HepG2 (cell line): ENCODE results near the gene KCNH8. TPM values are rescaled to one million over a fixed set of nuclear protein-coding genes. Genes with fewer than 3 reads are reported as not detected.

Experiments used
- ATAC-seq: fragments of 200-7000 bp; cut with Tn5 transposase; 3 replicates; pipeline ENCODE4 v1.9.1; 2020; ENCODE audit warnings: mild to moderate bottlenecking, moderate library complexity
- BruUV-seq: library from RNA; stranded (reverse); fragments of 400-500 nt; replicated peaks from 2 replicates; lab custom pipeline; 2021; lab: Mats Ljungman, UMichigan
- CTCF ChIA-PET: fragments of 300-600 bp; formaldehyde crosslinking; extraction: SDS; loops from one replicate; lab custom pipeline; 2021; ENCODE audit warnings: low total read pairs, inconsistent platforms, low intra/inter-chr PET ratio; lab: Yijun Ruan, JAX
- POLR2A ChIA-PET: fragments of 350-600 bp; sonication (Branson Sonifier 250); formaldehyde crosslinking; loops from one replicate; lab custom pipeline; 2020; ENCODE audit warnings: antibody characterized with exemption, inconsistent platforms; lab: Yijun Ruan, JAX
- DNase-seq: peaks from one replicate; pipeline ENCODE4 v3.0.0-alpha.2; 2015; ENCODE audit warnings: low spot score
- FAIRE-seq: peaks from 3 replicates; lab custom pipeline; 2011; peaks lifted over from hg19 to GRCh38; lab: Jason Lieb, UNC
- H2AFZ ChIP-seq: one replicate; pipeline ENCODE4 v1.6.1; 2011; ENCODE audit warnings: low read length, inconsistent platforms
- H3K27ac ChIP-seq: fragments of 300-600 bp; 3 replicates; pipeline ENCODE4 v1.8.0; 2011; ENCODE audit warnings: mixed run types, mild to moderate bottlenecking, mixed read lengths, low read length, inconsistent platforms; ENCODE audit not compliant: insufficient read depth; ENCODE audit errors: extremely low read length
- H3K27me3 ChIP-seq, 2 experiments: fragments of 200-600 bp in 1 of 2; 2 replicates in 1 of 2; 3 replicates in 1 of 2; pipeline versions ENCODE4 v1.6.0 to v1.8.0; 2011; ENCODE audit warnings: low read length in 2 of 2, mild to moderate bottlenecking in 2 of 2, moderate library complexity in 2 of 2, inconsistent platforms in 1 of 2; ENCODE audit not compliant: insufficient read depth in 2 of 2, control insufficient read depth in 1 of 2
- H3K36me3 ChIP-seq, 2 experiments: fragments of 200-600 bp in 1 of 2; replicated peaks in 1 of 2; 2 replicates in 1 of 2; 3 replicates in 1 of 2; pipeline versions ENCODE4 v1.5.1 to v1.8.0; 2011; ENCODE audit warnings: low read length in 2 of 2, inconsistent platforms in 1 of 2; ENCODE audit not compliant: insufficient read depth in 2 of 2, control insufficient read depth in 1 of 2
- H3K4me1 ChIP-seq: 2 replicates; pipeline ENCODE4 v1.5.1; 2012; ENCODE audit warnings: low read length, inconsistent platforms; ENCODE audit not compliant: insufficient read depth
- H3K4me2 ChIP-seq: 2 replicates; pipeline ENCODE4 v1.6.0; 2011; ENCODE audit warnings: low read depth, low read length, inconsistent platforms
- H3K4me3 ChIP-seq, 3 experiments: fragments of 200-600 bp in 1 of 3; sonication (generic), shearing (Covaris generic) in 1 of 3; replicated peaks in 1 of 3; 2 replicates each; pipeline ENCODE4 v1.5.1; 2011 to 2016; ENCODE audit warnings: low read length in 3 of 3, inconsistent platforms in 2 of 3, low read depth in 2 of 3, mild to moderate bottlenecking in 2 of 3, control low read depth in 1 of 3, mixed read lengths in 1 of 3; ENCODE audit not compliant: insufficient read depth in 1 of 3
- H3K79me2 ChIP-seq: one replicate; pipeline ENCODE4 v1.6.1; 2011; ENCODE audit warnings: low read length, inconsistent platforms; ENCODE audit not compliant: insufficient read depth
- H3K9ac ChIP-seq: 2 replicates; pipeline ENCODE4 v1.6.0; 2011; ENCODE audit warnings: mild to moderate bottlenecking, low read depth, low read length, inconsistent platforms; ENCODE audit not compliant: insufficient read depth
- H3K9me3 ChIP-seq: 2 replicates; pipeline ENCODE4 v1.5.1; 2012; ENCODE audit warnings: mild to moderate bottlenecking, low read length
- H4K20me1 ChIP-seq: 2 replicates; pipeline ENCODE4 v1.6.0; 2011; ENCODE audit warnings: inconsistent platforms, mild to moderate bottlenecking, low read length, moderate library complexity; ENCODE audit not compliant: insufficient read depth
- AHR ChIP-seq: IDR thresholded peaks from 2 replicates; pipeline ENCODE4 v1.6.1; 2018; ENCODE audit warnings: missing genetic modification reagents, missing compliant biosample characterization
- IKZF4 ChIP-seq: sonication (generic); formaldehyde crosslinking; IDR thresholded peaks from 2 replicates; pipeline ENCODE4 v1.5.1; 2020; ENCODE audit warnings: borderline replicate concordance, mild to moderate bottlenecking, low read depth, missing genetic modification reagents; ENCODE audit errors: not compliant biosample characterization
- TBL1XR1 ChIP-seq: fragments of 150-350 bp; IDR thresholded peaks from 2 replicates; pipeline ENCODE4 v1.6.1; 2014; ENCODE audit warnings: borderline replicate concordance, low read length; ENCODE audit not compliant: partially characterized antibody
- TMF1 ChIP-seq: sonication (generic); formaldehyde crosslinking; IDR thresholded peaks from 2 replicates; pipeline ENCODE4 v1.8.1; 2022; ENCODE audit warnings: low read depth, missing genetic modification reagents
- ZFX ChIP-seq: sonication (generic); formaldehyde crosslinking; IDR thresholded peaks from 2 replicates; pipeline ENCODE4 v1.4.0; 2020; ENCODE audit warnings: mild to moderate bottlenecking, low read depth, missing genetic modification reagents, moderate library complexity
- WGBS: methylation state at CpG from one replicate; pipeline ENCODE4 v1.1.6; 2017; ENCODE audit warnings: low lambda C conversion rate; 5-methylcytosine and 5-hydroxymethylcytosine counted together
- in situ Hi-C: cut with HindIII; loops from 2 replicates; pipeline ENCODE4 v1.10.0; 2017; ENCODE audit warnings: low pct_unique_long_range_greater_than_20kb; ENCODE audit not compliant: extremely low pct_ligation_motif_present
- intact Hi-C: fragments of 100-400 bp; cut with micrococcal nuclease; formaldehyde crosslinking; loops from one replicate; pipeline ENCODE4 v1.10.0; 2022; ENCODE audit not compliant: unreplicated experiment
- microRNA-seq: library from miRNA; unstranded; fragments of <30 nt; microRNA quantifications from one replicate; pipeline ENCODE4, GENCODE V29; 2020
- polyA plus RNA-seq, 8 experiments: library from polyadenylated mRNA; depleted of rRNA in 3 of 8; stranded (reverse) in 7 of 8; unstranded in 1 of 8; fragments of >200 nt; fragmentation: Illumina TruSeq in 4 of 8; extraction: Trizol in 4 of 8; gene quantifications; 2 replicates each; pipeline versions ENCODE4 v1.2.1 to v1.2.3, GENCODE V29; 2011 to 2016; ENCODE audit warnings: low read depth in 4 of 8, missing spikeins in 1 of 8, mixed read lengths in 1 of 8; ENCODE audit not compliant: insufficient read depth in 1 of 8
- small RNA-seq, 3 experiments: library from RNA; depleted of rRNA; stranded (forward); fragments of <200 nt; gene quantifications; one replicate each; pipeline ENCODE3, GENCODE V24; 2012; ENCODE audit warnings: low read depth in 2 of 3, low replicate concordance in 1 of 3; ENCODE audit not compliant: insufficient read length in 3 of 3, insufficient read depth in 2 of 3
- total RNA-seq, 5 experiments: library from RNA; depleted of rRNA; stranded (reverse); fragments of >200 nt; fragmentation: Illumina TruSeq; extraction: Trizol; gene quantifications; 2 replicates each; pipeline ENCODE4 v1.2.3, GENCODE V29; 2016; ENCODE audit warnings: low read depth in 1 of 5
- TF ChIP-seq, protein P1 (sequence below): sonication (generic); formaldehyde crosslinking; IDR thresholded peaks from 2 replicates; pipeline ENCODE4 v1.8.0; 2022; ENCODE audit warnings: mild to moderate bottlenecking, missing genetic modification reagents, moderate library complexity

The KCNH8 gene
- total and polyA plus RNA-seq, 2 of the 13 experiments (the other 11 are each of a cell fraction or from before 2014, with no cell fraction given), result 0.04 TPM; not detected in 1

DNA sequence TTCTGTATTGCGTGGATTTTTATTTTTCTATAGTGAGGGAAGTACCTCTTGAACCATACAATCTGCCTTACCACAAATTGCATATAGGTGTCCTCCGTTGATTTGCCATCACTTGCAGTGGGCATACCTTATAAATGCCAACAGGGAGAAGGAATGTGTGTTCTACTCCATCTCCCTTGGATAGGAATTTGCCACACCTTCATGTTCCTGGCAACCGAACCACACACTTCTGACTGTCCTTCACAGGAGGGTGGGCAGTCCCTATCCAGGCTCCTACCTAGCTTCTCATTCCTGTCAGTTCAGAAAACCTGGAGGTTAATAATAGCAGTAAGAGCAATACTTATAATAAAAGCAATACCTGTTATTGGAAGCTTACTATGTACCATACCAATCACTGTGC is 428.0 kb downstream of the KCNH8 start:
- WGBS, result 5% methylated on average over 3 of the region's 3 CpGs
- peaks cover 91% of the 10 kb centered on the region for H3K9me3 ChIP-seq
- no peak overlapping the region for H3K4me3 ChIP-seq
- no peak overlapping the region for H3K27ac ChIP-seq
- FAIRE-seq (no peak), ATAC-seq (no peak), DNase-seq (no peak)
- H3K4me1 ChIP-seq, result no peaks in the 10 kb centered on the region
- H3K27me3 ChIP-seq, result no peaks in the 10 kb centered on the region
- in situ Hi-C loops (no loop called here), intact Hi-C loops (no loop called here)
- no peak overlapping the region for H3K4me2 ChIP-seq
- H3K79me2 ChIP-seq, result no peaks in the 10 kb centered on the region
- ChIA-PET POLR2A (no interaction called here), CTCF (no interaction called here)
- no peak overlapping the region for H2AFZ ChIP-seq
- TF ChIP-seq ZFX (CRISPR knock-in tag), result no peak
- TF ChIP-seq TBL1XR1, result no peak
- no peak for TF ChIP-seq IKZF4 (CRISPR knock-in tag)
- no peak for TF ChIP-seq TMF1 (CRISPR knock-in tag)
- no peak for TF ChIP-seq AHR (CRISPR knock-in tag)
- TF ChIP-seq, protein P1, sequence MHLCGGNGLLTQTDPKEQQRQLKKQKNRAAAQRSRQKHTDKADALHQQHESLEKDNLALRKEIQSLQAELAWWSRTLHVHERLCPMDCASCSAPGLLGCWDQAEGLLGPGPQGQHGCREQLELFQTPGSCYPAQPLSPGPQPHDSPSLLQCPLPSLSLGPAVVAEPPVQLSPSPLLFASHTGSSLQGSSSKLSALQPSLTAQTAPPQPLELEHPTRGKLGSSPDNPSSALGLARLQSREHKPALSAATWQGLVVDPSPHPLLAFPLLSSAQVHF (CRISPR knock-in tag), result no peak
- no TSS peak for BruUV-seq
- H3K9ac ChIP-seq, result no peak overlapping the region
- H4K20me1 ChIP-seq, result no peaks in the 10 kb centered on the region
- H3K36me3 ChIP-seq, result no peaks in the 10 kb centered on the region

Small RNAs within 50 kb of the gene (microRNA-seq; reads per million reads assigned to microRNA genes)
- gene MIR4791, result 0.68 reads per million

Small RNAs within 50 kb of the gene (small RNA-seq; reads per million reads assigned to genes)
- 0 reads per million in 3 experiments for gene MIR4791
